Measurements from ENCODE around the gene CSPG5.

Gene CSPG5

DNA sequence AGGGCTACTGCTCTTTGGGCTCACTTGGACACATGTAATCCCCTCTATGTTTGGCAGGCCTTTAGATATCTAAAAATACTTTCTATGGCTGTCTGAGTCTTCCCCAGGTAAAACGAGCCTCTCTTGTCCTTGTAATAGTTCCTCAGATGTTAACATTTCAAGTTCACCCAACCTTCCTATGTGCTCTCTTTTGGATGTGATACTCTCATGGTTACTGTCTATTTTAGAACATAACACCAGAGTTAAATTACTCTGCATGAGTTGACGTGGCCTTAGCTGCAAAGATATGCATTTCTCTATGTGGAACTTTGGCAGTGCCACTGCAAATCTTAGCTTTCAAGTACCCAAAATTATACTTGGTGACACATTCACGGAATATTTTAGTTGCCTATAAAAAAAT is 31.9 kb upstream of the CSPG5 start:
- H4K20me1 ChIP-seq: peaks cover 60% of the 10 kb centered on the region
- H3K9me3 ChIP-seq: no peaks in the 10 kb centered on the region
- H3K4me3 ChIP-seq: no peak overlapping the region
- no peak for TF ChIP-seq Cebpa-rat (IDR thresholded peaks at IDR 0.05)
- H3K4me1 ChIP-seq: no peaks in the 10 kb centered on the region
- no peak overlapping the region for H3K27ac ChIP-seq
- no peak overlapping the region for H3K4me2 ChIP-seq
- peaks cover 98% of the 10 kb centered on the region for H3K36me3 ChIP-seq
- no peak overlapping the region for H3K9ac ChIP-seq
- H3K27me3 ChIP-seq: no peaks in the 10 kb centered on the region

DNA sequence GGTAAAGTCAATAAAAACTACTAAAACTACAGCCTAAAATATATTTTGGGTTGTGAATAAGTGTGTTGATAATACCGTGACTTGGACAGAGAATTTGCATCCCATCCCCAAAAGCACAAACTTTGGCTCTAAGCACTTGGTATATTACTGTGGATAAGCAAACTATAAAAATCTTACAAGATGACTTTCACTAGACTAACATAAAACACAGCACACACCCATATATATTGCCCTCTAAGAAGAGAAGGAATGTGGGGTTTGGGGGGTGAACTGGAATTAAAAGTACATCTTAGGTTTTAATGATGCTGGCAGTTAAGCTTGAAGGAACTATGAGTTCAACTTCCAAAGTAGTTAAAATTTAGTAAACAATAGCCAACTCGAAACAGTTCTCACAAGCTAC is 28.7 kb upstream of the CSPG5 start:
- H3K4me3 ChIP-seq: no peak overlapping the region
- H3K36me3 ChIP-seq: peaks cover 100% of the 10 kb centered on the region
- no peak overlapping the region for H3K27ac ChIP-seq
- H3K9me3 ChIP-seq: no peaks in the 10 kb centered on the region
- H3K4me2 ChIP-seq: no peak overlapping the region
- H3K27me3 ChIP-seq: no peaks in the 10 kb centered on the region
- peaks cover 72% of the 10 kb centered on the region for H4K20me1 ChIP-seq
- H3K4me1 ChIP-seq: no peaks in the 10 kb centered on the region
- no peak for TF ChIP-seq Cebpa-rat (IDR thresholded peaks at IDR 0.05)
- no peak overlapping the region for H3K9ac ChIP-seq

DNA sequence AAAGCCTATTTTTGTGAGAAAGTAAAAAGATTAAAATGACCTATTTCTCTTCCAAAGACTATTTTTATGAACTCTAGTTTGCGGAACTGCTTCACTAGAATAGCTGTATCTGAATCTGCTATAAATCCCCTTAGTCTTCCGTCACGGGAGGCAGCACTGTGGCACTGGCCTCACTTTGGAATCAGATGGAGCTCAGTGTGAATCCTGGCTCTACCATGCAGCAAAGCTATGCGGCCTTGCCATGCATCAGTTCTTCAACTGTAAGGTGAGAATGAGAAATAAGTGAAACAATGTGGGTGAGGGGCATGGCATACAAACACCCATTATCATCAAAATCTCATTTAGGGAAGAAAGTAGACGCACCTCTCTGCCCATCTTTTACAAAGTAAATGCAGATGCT is 27.5 kb upstream of the CSPG5 start:
- no peak for TF ChIP-seq Cebpa-rat (IDR thresholded peaks at IDR 0.05)
- Histone ChIP-seq H3K9me3 (no peaks in the 10 kb centered on the region), H3K4me3 (no peak overlapping the region), H3K27me3 (no peaks in the 10 kb centered on the region), H3K36me3 (peaks cover 100% of the 10 kb centered on the region), H3K9ac (no peak overlapping the region), H3K4me2 (no peak overlapping the region), H3K27ac (no peak overlapping the region), H4K20me1 (peaks cover 84% of the 10 kb centered on the region), H3K4me1 (no peaks in the 10 kb centered on the region)

DNA sequence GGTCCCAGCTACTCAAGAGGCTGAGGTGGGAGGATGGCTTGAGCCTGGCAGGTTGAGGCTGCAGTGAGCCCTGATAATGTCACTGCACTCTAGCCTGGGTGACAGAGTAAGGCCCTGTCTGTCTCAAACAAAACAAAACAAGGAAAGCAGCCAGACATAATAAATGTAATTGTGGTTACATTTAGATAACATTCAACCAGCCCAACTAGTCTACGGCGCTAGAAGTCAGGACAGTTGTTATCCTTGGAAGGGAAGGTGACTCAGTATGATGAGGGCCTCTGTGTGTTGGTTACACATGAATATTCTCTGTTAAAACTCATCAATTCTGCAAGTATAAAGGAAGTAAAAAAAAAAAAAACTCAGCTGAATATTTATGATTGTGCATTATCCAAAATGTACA is 27.0 kb upstream of the CSPG5 start:
- no peak overlapping the region for H3K27ac ChIP-seq
- no peak for TF ChIP-seq Cebpa-rat (IDR thresholded peaks at IDR 0.05)
- H3K4me2 ChIP-seq: no peak overlapping the region
- no peak overlapping the region for H3K4me3 ChIP-seq
- no peaks in the 10 kb centered on the region for H3K9me3 ChIP-seq
- peaks cover 88% of the 10 kb centered on the region for H4K20me1 ChIP-seq
- H3K4me1 ChIP-seq: no peaks in the 10 kb centered on the region
- no peak overlapping the region for H3K9ac ChIP-seq
- peaks cover 100% of the 10 kb centered on the region for H3K36me3 ChIP-seq
- no peaks in the 10 kb centered on the region for H3K27me3 ChIP-seq

DNA sequence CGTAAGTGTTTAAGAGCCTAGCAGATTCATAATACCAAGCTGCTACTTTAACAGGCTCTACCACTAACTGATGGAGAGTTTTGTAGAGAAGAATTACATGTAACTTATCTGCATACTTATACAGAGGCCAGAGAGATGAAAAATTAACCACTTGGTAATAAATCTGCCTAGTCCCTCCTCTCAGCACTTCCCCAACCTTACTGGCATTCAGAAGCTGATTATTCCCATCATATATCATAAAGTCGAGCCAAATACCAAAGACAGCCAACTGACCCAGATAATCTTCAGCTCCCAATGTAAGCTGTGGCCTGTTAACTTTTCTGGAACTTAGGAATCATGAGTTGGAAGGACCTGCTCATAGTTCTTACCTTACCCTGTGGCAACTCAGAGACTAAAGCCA is 25.5 kb upstream of the CSPG5 start:
- no peak overlapping the region for H3K9ac ChIP-seq
- no peak overlapping the region for H3K4me2 ChIP-seq
- no peaks in the 10 kb centered on the region for H3K4me1 ChIP-seq
- peaks cover 100% of the 10 kb centered on the region for H3K36me3 ChIP-seq
- no peaks in the 10 kb centered on the region for H3K27me3 ChIP-seq
- H4K20me1 ChIP-seq: peaks cover 94% of the 10 kb centered on the region
- H3K4me3 ChIP-seq: no peak overlapping the region
- TF ChIP-seq Cebpa-rat (IDR thresholded peaks at IDR 0.05): no peak
- H3K27ac ChIP-seq: no peak overlapping the region
- no peaks in the 10 kb centered on the region for H3K9me3 ChIP-seq

DNA sequence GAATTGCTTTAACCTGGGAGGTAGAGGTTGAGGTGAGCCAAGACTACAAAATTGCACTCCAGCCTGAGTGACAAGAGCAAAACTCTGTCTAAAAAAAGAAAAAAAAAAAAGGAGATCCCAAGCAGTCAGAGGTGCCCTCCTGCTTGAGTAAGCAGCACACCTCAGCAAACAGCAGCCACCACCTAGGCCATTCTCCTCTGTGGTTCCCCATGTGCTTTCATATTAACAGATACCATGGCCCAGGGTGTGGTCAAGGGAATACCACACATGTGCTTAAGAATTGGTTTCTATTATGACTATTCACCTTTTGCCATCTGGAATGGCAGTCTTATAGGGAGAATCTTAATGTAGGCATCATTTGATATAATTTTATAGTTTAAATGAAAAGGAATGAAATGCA is 24.7 kb upstream of the CSPG5 start:
- Histone ChIP-seq H3K4me2 (no peak overlapping the region), H3K27me3 (no peaks in the 10 kb centered on the region), H3K4me3 (no peak overlapping the region), H3K9me3 (no peaks in the 10 kb centered on the region), H3K36me3 (peaks cover 100% of the 10 kb centered on the region), H4K20me1 (peaks cover 97% of the 10 kb centered on the region), H3K27ac (no peak overlapping the region), H3K9ac (no peak overlapping the region), H3K4me1 (no peaks in the 10 kb centered on the region)
- no peak for TF ChIP-seq Cebpa-rat (IDR thresholded peaks at IDR 0.05)

DNA sequence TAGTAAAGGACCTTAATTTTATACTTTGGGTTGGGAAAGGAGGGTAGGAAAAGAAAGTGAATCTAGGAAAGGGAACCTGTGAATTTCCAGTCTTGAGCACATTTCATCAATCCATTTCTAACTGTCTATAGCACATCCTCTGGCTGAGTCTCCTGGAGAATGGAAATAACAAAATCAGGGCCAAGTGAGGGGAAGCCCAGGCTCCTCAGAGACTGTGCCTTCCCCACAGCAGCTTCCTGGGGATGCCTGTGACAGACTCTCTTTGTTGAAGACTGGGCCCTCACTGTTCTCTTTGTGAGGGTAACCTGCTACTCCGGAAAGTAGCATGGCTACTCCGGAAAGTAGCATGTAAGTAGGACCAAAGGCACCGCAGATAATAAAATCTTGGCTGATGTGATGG is 22.6 kb upstream of the CSPG5 start:
- no peaks in the 10 kb centered on the region for H3K9me3 ChIP-seq
- no peak overlapping the region for H3K4me2 ChIP-seq
- H3K4me3 ChIP-seq: no peak overlapping the region
- peaks cover 98% of the 10 kb centered on the region for H4K20me1 ChIP-seq
- TF ChIP-seq Cebpa-rat (IDR thresholded peaks at IDR 0.05): no peak
- H3K36me3 ChIP-seq: peaks cover 100% of the 10 kb centered on the region
- H3K9ac ChIP-seq: no peak overlapping the region
- H3K27me3 ChIP-seq: no peaks in the 10 kb centered on the region
- no peak overlapping the region for H3K27ac ChIP-seq
- no peaks in the 10 kb centered on the region for H3K4me1 ChIP-seq

DNA sequence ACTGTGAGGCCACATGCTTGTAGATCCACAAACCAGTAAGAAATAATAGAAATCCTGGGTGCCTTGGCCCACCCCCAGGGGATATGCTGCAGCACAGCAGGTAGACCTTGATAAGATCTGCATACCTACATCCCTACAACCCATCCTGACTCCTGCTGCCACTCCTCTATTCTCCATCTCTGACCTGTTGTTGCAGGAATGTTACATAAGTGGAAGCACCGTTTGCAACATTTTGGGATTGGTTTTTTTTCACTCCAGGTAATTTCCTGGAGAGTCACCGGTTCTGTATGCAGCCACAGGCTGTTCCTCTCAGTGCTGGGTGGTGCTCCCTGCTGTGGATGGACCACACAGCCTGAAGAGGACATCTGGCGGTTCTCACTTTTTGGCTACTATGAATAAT is 16.1 kb upstream of the CSPG5 start:
- Histone ChIP-seq H3K36me3 (peaks cover 100% of the 10 kb centered on the region), H3K4me2 (no peak overlapping the region), H4K20me1 (peaks cover 93% of the 10 kb centered on the region), H3K4me1 (no peaks in the 10 kb centered on the region), H3K27ac (no peak overlapping the region), H3K9ac (no peak overlapping the region), H3K27me3 (no peaks in the 10 kb centered on the region), H3K9me3 (no peaks in the 10 kb centered on the region), H3K4me3 (no peak overlapping the region)
- no peak for TF ChIP-seq Cebpa-rat (IDR thresholded peaks at IDR 0.05)

DNA sequence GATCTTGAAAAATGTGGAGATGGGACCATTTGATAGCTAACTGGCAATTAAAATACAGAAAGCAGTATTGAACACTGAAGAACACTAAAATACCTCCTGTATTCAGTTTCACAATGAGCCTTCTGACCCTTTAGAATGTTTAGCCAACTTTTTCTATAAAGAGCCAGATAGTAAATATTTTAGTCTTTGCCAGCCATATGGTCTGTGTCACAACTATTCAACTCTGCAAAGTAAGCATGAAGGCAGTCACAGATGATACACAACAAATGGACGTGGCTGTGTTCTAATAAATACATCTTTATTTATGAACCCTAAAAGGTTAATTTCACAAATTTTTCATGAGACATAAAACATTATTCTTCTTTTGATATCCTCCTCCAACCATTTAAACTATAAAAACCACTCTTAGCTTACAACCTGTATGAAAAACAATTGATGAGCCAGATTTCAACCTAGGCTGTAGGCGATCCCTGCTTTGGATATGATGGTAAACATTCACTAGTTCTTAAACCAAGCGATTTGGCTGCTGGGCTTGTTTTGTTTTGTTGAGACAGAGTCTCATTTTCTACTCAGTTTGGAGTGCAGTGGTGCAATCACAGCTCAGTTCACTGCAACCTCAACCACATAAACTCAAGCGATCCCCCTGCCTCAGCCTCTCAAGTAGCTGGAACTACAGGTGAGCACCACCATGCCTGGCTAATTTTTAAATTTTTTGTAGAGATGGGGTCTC is 13.6 kb upstream of the CSPG5 start:
- Histone ChIP-seq H3K27me3 (no peaks in the 10 kb centered on the region), H3K9ac (no peak overlapping the region), H3K9me3 (no peaks in the 10 kb centered on the region), H3K36me3 (peaks cover 99% of the 10 kb centered on the region), H3K4me1 (no peaks in the 10 kb centered on the region), H3K27ac (no peak overlapping the region), H3K4me2 (no peak overlapping the region), H3K4me3 (no peak overlapping the region), H4K20me1 (peaks cover 92% of the 10 kb centered on the region)
- TF ChIP-seq Cebpa-rat (IDR thresholded peaks at IDR 0.05): no peak

DNA sequence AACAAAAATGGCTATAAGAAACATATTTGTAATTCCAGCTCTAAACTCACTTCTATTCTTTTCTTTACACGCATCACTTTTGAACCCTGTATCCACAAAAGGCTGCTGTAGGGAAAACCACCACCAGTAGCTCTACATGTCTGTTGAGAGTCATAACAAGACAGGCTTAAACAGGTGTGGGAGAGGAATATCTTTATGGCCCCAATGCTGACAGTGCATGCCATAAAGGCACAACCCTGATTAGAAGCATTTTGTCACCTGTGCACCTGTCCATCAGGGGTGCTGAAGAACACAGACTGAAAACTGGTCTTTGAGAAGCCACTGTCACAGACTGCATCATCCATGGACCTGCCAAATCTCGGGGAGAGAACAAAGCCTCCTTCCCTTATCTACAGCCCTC is 11.6 kb upstream of the CSPG5 start:
- no peak overlapping the region for H3K4me3 ChIP-seq
- peaks cover 99% of the 10 kb centered on the region for H3K36me3 ChIP-seq

DNA sequence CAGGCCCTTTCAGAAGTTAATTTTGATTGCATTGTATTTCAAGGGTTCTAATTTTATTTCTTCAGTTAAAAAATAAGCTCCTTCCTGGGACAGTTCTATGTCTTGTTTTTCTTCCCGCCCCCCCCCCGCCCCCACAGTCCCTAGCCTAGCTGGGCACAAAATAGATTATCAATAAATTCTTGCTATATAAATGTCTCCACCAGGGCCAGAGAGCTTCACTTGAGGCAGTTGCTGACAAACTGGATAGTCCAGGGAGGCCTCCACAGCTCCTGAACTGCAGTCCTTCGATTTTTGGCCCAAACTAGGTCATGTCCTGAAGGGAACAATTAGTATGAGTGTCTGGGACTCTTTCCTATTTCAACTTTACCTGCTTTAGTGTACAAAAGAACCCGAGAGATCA is 9.9 kb upstream of the CSPG5 start:
- no peak overlapping the region for H3K4me3 ChIP-seq
- peaks cover 94% of the 10 kb centered on the region for H4K20me1 ChIP-seq
- TF ChIP-seq Cebpa-rat (IDR thresholded peaks at IDR 0.05): no peak
- no peaks in the 10 kb centered on the region for H3K4me1 ChIP-seq
- H3K36me3 ChIP-seq: peaks cover 93% of the 10 kb centered on the region
- no peak overlapping the region for H3K9ac ChIP-seq
- H3K4me2 ChIP-seq: no peak overlapping the region
- H3K27me3 ChIP-seq: no peaks in the 10 kb centered on the region
- H3K9me3 ChIP-seq: no peaks in the 10 kb centered on the region
- no peak overlapping the region for H3K27ac ChIP-seq

More for the DNA sequence above, 11.6 kb upstream of the CSPG5 start:
- no peak for TF ChIP-seq Cebpa-rat (IDR thresholded peaks at IDR 0.05)
- H3K9me3 ChIP-seq: no peaks in the 10 kb centered on the region
- no peaks in the 10 kb centered on the region for H3K27me3 ChIP-seq
- peaks cover 93% of the 10 kb centered on the region for H4K20me1 ChIP-seq
- H3K4me1 ChIP-seq: no peaks in the 10 kb centered on the region
- H3K4me2 ChIP-seq: no peak overlapping the region
- H3K9ac ChIP-seq: no peak overlapping the region
- H3K27ac ChIP-seq: no peak overlapping the region

Measured in BLaER1 (cell line).